Activated CD4-positive, alpha-beta T cell treated with anti-CD3 and anti-CD28 coated beads for 24 hours (primary cell): ENCODE measurements around the gene ADARB1.
A peak's percentile ranks its signal among the peaks of the same experiment; 100 is the strongest.
"Not testable (repeated sequence)": the region's sequence is repeated elsewhere in the genome, so short reads cannot be mapped to it uniquely, and the experiment has no call there.

Experiments
- DNase-seq, 2 donors: peaks; one replicate each; pipeline ENCODE4 v3.0.0-alpha.2; 2020; ENCODE audit warnings: low read depth in 2 of 2

ADARB1 gene

DNA sequence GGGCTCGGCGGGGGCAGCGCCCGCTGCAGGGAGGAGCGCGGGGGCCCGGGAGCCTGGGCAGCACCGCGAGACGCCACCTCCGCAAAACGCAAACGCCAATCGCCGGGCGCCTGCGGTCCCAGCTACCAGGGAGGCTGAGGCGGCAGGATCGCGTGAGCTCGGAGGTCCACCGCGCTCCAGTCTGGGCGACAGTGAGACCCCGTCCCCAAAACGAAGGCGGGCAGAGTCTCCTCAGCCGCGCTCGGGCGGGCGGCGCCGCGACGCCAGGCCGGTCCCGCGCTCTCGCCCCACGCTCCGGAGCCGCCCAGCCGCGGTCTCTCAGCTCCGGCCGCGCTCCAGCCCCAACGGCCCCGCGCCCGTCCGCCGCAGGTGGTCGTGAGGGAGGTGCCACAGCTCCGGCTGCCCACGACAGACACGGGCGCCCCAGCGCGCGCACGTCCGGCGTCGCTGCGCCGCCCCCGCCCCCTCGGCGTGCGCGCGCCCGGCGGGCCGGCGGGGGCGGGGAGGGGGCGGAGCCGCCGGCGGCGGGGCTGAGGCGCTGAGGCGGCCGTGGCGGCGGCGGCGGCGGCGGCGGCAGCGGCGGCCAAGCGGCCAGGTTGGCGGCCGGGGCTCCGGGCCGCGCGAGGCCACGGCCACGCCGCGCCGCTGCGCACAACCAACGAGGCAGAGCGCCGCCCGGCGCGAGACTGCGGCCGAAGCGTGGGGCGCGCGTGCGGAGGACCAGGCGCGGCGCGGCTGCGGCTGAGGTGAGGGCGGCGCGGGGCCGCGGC, at the start of gene ADARB1:
Gene ADARB1 (plus strand): TSS at position 533 of the 770 bp plus-strand sequence. CDS start 97,077 bp downstream, outside the sequence.
- DNase-seq: peak; percentile 37 to 52

DNA sequence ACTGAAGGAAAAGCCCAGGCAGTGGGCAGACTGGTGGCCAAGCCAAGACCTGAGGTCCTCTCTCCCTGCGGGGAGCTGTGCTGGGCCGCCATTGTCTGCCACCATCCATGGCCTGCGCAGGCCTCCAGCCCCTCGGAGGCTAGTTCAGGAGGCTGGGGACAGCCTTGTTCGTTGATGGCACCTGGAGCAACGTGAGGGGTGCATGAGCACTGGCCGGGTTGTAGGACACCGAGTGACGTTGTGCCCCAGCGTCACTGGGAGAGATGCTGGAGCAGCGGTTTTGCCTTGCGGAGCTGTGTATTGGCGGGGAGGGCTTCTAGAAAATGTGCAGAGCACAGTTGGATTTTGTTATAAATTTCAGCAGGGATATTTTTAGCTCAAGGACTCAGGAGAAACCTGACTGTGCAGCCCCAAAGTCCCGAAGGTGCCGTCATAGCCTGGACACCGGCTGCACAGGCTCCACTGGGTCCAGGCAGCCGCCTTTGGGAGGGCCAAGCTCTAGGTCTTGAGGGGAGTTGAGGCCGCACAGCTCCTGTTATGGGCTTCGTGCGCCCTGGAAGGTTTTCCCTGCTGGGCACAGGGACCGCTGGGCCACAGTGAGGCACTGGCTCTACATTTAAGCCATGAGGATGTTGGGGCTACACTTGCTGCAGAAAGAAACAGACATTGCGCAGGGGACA, 48.2 kb upstream of the ADARB1 start:
- no peak for DNase-seq

GRCh38 chr21:45026826-45027225, 47.6 kb upstream of the ADARB1 start:
- no peak for DNase-seq

- no peak for DNase-seq
Measured at GRCh38 chr21:45027241-45028196, 46.9 kb upstream of the ADARB1 start.

- DNase-seq: not testable (repeated sequence)
Measured at GRCh38 chr21:45028645-45029044, 45.7 kb upstream of the ADARB1 start.

GRCh38 chr21:45029298-45029947, 45.0 kb upstream of the ADARB1 start:
- DNase-seq: no peak

DNA sequence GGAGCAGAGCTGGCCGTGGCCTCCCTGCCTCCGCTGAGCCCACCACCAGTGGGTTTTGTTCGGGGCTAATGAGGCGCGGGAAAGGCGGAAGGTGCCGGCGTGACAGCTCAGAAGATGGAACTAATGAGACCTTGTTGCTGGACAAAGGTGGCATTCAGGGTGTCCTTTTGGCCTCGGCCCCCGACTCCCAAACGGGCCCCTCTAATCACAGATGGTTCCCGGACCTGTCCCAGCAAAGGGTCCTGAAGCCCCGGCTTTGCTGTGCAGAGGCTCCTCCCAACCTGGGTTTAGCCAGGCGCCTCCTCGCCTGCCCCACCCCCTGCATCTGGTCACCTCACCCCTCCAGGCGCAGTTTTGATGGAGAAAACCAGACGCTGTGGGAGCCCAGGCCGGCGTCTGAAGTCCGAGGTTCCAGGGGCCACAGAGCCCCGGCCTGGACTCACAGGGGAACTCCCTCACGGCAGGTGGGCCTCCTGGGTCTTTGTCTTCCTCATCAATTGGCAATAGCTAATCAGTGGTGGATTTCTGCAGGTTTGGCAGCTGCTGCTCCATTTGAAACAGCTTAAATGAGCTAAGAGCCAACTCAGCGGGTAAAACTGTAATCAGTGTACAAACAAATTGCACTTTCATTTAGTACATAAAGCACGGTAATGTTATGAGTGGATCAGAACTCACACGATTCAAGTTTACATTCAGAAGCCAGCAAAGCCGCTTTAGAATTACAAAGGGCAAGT, 44.3 kb upstream of the ADARB1 start:
- no peak for DNase-seq

DNA sequence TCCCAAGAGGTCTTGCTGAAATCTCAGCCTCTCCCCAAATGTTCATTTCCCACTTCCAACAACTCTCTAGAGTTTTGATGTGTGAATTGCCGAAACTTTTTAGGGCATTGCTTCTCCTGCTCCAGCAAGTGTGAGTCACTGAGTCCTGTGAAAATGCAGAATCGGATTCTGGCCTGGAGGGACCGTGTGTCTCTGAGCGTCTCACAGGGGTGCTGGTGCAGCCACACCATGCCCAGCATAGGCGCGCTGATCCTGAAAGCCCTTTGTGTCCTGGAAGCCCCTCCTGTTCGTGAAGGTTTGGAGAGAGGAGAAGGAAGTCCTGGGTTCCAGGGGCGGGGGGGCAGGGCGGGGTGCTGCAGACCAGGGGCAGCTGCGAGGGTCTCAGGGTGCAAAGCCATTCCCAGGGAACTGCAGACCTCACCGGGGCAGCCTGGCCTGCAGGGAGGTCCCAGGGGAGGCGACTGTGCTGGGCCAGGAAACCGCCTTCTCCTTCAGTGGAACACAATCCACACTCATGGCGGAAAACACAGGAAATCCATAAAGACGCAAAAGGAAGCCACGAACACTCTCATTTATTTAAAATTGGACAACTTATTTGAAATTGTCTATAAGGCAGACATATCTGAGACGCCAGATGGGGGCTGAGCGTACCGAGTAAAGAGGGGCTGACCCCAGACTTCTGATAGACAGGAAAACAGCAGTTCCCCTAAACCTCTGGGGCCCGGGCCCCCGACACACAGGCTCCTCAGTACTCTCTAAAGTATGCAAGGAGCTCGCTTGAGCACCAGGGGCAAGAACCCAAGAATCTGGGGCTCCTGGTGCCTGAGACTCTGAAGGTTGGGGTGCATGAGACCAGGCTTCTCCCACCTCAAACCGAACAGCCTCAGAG, 43.5 kb upstream of the ADARB1 start:
- no peak for DNase-seq

- DNase-seq: no peak
Measured at GRCh38 chr21:45031571-45032191, 42.7 kb upstream of the ADARB1 start.

DNA sequence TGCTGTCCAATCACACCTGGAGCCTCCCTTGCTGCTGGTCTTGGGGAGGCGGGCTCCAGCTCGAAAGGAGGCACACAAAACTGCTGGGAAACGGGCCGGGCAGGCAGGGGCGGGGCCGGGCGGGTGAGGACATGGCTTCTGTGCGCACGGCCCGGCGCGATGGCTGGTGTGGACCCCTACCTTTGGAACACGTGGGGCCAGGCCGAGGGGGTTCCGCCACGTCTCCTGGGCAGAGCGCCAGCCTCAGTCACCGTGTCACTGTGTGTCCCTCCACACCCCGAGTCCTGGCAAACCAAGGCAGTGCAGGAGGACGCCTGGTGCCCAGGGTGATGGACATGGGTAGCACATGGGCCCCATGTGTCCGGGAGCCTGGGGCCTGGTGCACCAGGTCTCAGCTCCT, 42.0 kb upstream of the ADARB1 start:
- DNase-seq: no peak

DNA sequence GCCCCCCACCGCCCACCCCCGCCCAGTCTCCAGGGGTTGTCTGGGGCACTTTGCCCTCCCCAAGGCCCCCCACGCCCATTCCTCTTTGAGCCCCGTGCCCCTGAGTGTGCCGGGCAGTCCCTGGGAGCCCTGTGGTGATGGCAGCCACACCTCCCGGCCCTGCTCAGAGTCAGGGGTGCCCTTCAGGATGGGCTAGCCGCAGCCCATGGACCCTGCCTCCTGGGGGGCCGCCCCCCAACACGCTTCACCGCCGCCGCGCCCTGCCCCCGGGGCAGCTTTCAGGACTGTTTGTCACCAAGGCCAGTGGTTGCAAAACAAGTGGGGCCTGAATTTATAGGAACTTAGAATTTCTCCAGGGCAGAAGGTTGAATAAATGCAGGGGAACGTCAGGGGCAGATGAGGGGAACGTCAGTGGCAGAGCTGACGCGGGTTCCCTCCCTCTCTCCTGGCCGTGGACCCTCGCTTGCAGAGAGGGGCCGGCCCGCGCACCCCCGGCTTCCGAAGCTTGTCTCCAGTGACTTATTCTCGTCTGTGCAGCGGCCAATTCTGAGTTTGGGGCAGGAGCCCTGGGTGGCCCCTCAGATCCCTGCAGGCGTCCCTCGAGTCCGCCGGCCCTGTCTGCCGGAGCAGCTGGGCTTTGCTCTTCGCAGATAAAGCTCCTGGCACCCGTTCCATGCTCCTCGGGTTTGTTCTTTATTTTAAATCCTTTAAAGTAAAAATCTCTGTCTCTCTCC, 41.2 kb upstream of the ADARB1 start:
- no peak for DNase-seq

- DNase-seq: no peak
Measured at GRCh38 chr21:45033791-45034555, 40.4 kb upstream of the ADARB1 start.

- no peak for DNase-seq
Measured at GRCh38 chr21:45034556-45035476, 39.6 kb upstream of the ADARB1 start.

- no peak for DNase-seq
Measured at GRCh38 chr21:45035477-45035848, 38.9 kb upstream of the ADARB1 start.

- DNase-seq: no peak
Measured at GRCh38 chr21:45036630-45037029, 37.8 kb upstream of the ADARB1 start.

DNA sequence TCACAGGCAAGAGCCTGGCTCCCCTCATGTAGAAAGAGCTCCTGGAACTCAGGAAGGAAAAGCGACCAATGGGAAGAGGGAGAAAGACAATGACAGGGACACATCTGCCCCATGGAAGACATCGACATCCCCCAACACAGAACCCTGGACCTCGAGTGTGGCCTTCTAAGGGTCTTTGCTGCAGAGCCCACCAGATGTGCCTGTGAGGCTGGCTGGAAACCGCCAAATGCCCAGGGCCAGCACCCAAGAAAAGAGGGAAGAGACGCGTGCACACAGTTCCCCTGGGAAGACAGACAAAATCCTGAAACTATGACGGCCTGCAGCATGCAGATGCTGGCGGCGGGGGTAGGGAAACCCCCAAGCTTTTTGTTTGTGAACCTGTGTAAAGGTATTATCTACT, 36.4 kb upstream of the ADARB1 start:
- no peak for DNase-seq
